B cell (primary cell): Measurements from ENCODE around the gene SWI5.

Experiments
- CTCF ChIP-seq: fragments of 200-600 bp; IDR thresholded peaks from one replicate; pipeline ENCODE4 v1.8.0; 2022; ENCODE audit warnings: antibody characterized with exemption, mild to moderate bottlenecking
- EZH2 ChIP-seq: IDR thresholded peaks from 2 replicates; pipeline ENCODE4 v1.6.1; 2012; ENCODE audit warnings: borderline replicate concordance, low read depth, mild to moderate bottlenecking, moderate library complexity, low read length; ENCODE audit not compliant: insufficient read depth, poor library complexity, severe bottlenecking

- TF ChIP-seq CTCF = no peak
- TF ChIP-seq EZH2 = no peak
These were observed 15.7 kb upstream of the SWI5 start for GRCh38 chr9:128260340-128260739.
